HT1080 (cell line): ENCODE results near the gene ENPP3. TPM values are rescaled to one million over a fixed set of nuclear protein-coding genes. Genes with fewer than 3 reads are reported as not detected.
A peak's percentile ranks its signal among the peaks of the same experiment; 100 is the strongest.

ENCODE experiments used
- DNase-seq: peaks from one replicate; pipeline ENCODE4 v3.0.0-alpha.2; 2015; ENCODE audit warnings: low read depth
- total RNA-seq: library from RNA; depleted of rRNA; stranded (reverse); fragments of >200 nt; shearing (Covaris generic); gene quantifications from 2 replicates; pipeline ENCODE4 v1.2.3, GENCODE V29; 2014

The ENPP3 gene
- total RNA-seq, 1 experiment from 2014 or later, result 0.05 TPM

DNA sequence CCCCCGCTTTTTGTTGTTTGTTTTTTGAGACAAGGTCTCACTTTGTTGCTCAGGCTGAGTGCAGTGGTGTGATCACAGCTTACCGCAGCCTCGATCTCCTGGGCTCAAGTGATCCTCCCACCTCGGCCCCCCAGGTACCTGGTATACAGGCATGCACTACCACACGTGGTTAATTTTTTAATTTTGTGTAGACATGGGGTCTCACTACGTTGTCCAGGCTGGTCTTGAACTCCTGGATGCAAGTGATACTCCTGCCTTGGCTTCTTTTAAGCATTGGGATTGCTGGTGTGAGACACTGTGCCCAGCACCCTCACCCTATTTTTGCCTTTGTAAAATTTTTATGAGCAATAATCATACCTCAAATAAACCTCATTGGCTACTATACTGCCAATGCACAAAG lies 5.5 kb downstream of the ENPP3 start:
- no peak for DNase-seq

DNA sequence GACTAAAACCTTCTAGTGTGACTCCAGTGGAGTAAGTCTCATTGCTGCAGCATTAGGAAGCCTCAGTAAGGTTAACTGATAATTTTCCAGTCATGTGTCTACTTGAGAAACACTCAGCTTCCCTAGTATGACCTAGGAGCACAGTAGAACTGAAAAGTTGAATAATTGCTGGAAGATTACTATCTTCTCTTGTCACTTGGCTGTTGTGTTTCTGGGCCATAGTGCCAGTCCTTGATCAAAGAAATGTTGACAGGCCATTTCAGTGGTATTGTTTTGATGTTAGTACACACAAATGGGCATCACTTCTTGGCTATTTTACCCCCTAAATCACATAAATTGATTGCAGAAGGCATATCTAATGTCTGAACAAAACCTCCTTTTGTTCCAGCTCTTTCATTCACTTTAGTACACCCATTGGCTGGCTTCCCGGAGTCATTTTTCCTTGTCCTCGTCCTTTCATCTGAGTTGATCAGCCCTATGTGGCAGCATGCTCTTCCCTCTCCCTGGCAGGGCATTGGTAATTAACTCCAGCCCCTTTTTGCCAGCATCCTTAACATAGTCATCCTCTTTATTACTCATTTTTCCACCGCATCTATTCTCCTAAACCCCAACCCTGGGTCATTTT lies 6.0 kb downstream of the ENPP3 start:
- DNase-seq, result peak; percentile 14

DNA sequence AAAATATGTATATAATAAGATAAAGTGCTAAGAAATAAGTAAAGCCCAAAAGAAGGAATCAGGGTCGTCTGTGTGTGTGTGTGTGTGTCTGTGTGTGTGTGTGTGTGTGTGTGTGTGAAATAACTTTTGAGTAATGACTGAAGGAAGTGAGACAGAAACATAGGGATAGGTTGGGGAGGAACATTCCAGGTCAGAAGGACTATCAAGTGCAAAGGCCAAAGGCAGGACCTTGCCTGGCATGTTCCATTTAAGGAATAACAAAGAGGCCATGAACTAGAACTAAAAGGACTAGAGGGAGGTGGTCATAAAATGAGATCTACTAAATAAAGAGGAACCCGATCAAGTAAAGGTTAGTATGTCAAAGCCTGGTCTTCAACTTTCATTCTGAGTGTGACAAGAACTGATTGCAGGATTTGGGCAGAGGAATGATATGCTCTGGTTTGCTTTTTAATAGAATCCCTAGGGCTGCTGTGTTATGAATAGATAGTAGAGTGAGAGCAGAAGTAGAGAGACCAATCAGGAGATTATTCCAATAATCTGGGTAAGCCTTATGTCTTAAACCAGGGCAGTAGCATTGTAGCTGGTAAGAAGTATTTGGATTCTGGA lies 6.9 kb downstream of the ENPP3 start:
- DNase-seq, result no peak

DNA sequence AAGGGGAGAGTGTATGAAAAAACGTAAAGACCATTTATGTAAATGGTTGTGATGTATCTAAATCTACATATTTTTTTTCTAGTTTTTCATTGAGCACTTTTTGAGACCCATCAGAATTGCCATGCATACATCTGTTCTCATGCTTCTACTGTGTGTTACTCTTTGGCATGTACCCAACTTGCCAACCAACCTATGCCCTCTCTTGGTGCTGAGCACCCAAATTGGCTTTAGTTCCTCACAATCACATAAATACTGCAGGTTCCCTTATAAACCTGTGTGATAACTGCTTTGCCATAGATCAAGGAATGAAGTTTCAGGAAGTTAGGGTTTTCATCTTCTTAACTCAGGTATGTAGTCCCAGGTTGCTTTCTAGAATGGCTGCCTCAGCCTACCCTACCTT lies 7.8 kb downstream of the ENPP3 start:
- no peak for DNase-seq

DNA sequence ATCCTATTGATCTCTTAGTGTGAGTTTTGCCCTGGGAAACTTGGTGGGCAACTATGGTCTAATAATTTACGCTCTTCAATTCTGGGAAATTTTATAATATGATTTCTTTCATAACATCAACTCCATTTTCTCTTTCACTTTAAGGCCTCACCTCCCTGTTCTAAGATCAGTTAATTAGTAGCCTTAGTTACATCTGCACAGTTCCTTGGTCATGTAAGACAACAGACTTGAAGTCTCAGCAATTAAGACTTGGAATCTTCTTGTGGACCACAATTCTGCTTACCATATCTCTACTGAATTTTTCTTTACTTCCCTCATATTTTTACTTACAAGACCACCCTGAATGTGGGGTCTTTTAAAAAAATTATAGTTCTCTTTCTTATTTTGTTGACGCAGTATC lies 8.7 kb downstream of the ENPP3 start:
- no peak for DNase-seq

DNA sequence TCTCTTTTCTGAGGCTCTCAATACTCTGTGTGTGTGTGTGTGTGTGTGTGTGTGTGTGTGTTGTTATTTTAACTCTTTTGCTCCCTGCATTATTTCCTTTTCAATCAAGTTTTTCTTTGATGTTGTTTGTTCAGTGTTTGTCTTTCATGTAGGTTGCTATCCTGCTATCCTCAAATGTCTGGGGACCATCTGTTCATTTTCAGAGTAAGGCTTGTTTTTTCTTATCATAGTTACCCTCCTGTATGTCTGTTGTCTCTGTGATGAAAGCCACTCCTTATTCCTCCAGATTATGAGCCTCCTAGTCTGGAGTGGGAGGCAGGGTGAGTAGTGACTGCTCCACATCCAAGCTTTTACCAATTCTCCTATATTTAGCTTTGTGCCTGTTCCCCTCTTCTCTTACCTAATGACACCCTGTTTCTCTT lies 9.2 kb downstream of the ENPP3 start:
- no peak for DNase-seq

DNA sequence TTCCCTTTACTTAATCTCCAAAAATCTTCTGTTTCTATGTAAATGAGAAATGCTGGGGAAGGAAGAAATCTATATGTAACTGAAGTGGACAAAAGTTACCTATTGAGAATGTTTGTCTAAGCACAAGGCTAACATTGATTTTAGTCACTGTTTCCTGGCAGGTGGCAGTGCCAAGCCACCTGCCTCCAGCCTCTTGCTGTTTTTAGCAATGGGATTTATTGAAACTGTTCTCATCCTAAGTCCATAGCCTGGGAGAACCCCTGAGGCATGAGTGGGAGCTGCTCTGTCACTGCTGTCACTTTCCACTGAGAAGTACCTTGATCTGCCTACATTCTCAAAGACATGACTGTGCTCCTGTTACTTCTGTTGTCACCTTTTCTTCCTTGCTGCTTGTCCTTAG lies 14.7 kb downstream of the ENPP3 start:
- no peak for DNase-seq

DNA sequence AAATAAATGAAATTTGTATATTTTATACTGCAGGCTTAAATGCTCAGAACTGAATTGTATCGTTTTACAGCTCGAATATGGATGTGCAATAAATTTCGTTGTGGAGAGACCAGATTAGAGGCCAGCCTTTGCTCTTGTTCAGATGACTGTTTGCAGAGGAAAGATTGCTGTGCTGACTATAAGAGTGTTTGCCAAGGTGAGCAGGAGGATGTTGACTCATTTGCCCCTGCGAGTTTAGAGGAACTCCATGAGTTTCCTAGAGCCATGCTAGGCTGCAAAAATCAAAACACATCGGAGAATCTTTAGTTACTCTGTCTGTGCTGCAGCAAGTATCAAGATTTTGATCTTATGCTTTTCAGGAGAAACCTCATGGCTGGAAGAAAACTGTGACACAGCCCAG lies 15.4 kb downstream of the ENPP3 start:
- peak; percentile 78 for DNase-seq

DNA sequence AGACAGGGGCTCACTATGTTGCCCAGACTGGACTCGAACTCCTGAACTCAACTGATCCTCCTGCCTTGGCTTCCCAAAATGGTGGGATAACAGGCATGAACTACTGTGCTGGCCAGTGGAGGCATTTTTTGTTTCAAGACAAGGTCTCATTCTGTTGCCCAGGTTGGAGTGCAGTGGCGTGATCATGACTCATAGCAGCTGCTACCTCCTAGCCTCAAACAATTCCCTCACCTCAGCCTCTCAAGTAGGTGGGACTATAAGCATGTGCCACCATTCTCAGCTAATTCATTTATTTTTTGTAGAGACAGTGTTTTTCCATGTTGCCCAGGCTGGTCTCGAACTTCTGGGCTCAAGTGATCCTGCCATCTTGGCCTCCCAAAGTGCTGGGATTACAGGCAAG lies 17.2 kb downstream of the ENPP3 start:
- DNase-seq, result peak; percentile 74

DNA sequence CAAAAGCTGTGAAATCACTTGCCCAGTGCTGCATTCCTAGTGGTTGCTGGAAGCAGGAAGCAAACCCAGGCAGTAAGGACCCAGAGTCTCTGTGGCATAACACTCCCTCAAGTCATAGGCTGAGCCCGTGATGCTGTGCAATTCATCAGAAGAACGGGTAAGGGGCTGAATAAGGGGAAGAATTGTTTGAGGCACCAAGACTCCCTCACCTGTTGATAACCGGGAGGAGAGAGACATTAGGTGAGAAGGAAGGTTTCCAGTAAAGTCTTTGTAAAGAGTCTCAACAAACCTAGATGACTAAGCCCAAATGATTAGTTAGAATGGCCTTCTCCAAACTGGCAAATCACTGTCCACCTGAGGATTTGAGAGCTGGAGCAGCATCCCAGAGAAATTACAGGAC lies 18.3 kb downstream of the ENPP3 start:
- DNase-seq, result no peak

DNA sequence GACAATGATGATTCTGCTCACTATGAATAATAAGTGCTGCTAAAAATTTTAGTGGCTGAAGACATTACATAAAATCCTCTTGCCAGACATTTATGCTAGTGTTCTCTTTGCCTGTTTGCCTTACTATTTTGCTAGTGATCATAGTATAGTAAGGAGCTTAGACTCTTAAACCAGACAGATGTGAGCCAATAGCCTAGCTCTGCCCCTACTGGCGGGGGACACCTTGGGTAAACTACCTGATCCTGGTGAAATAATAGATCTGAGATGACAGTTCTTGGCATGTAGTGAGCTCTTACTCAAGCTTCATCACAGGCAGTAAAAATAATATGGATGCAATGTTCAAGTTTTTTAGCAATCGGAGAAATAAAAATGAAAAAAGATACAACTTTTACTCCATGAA lies 18.8 kb downstream of the ENPP3 start:
- DNase-seq, result no peak

DNA sequence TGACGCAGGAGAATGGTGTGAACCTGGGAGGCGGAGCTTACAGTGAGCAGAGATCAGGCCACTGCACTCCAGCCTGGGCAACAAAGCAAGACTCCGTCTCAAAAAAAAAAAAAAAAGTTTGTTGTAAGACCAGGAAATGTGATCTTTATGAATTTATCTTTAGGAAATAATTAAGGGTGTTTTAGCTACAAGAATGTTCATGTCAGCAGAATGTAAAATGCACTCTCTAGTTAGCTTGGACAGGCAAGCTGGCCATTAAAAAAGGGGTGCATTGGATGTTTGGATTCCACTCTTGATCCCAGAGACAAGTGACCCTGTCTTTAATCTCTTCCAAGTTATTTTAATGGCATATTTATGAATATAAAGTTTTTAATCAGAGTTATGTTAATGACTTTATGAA lies 19.6 kb downstream of the ENPP3 start:
- DNase-seq, result no peak

DNA sequence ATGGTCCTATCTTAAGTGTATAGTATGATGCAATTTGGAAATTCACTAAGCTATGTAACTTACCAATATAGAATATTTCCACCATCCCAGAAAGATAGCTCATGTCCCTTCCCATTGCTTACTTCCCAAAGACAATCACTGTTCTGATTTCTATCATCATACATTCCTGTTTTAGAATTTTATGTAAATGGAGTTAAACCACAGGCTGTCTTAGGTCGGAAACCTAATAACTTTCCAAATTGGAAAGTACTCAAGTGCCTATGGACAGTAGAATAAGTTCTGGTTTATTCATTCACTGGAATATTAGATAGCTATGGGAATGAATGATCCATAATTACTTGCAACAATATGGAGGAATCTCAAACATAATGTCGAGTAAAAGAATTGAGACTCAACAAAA lies 20.1 kb downstream of the ENPP3 start:
- DNase-seq, result no peak

DNA sequence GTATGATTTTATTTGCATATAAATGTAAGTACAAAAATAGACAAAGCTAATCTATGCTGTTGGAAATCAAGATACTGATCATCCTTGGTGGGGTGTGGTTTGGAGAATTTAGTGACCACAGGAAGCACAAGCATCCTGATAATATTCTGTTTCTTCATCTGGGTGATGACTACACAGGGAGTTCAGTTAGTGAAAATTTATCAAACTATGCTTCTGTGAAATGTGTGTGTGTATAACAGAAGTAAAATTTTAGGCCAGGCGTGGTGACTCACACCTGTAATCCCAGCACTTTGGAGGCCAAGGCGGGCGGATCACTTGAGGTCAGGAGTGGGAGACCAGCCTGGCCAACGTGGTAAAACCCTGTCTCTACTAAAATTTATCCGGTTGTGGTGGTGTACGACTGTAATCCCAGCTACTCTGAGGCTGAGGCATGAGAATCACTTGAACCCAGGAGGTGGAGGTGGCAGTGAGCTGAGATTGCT lies 20.6 kb downstream of the ENPP3 start:
- peak; percentile 92 for DNase-seq

DNA sequence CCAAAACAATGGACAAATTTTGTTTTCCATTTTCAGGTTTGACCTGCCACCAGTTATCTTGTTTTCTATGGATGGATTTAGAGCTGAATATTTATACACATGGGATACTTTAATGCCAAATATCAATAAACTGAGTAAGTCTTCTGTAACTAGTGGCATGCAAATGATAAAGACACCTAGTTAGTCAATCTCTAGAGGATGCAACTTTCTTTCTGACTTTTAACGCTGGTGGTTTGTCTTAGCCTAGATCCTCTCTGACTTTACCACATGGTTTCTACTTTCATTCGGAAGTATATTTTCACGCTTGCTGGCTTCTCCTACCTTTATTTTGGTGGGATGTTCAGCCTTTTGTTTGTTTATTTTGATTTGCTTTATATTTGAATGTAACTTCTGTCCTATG lies 21.2 kb downstream of the ENPP3 start:
- DNase-seq, result no peak

DNA sequence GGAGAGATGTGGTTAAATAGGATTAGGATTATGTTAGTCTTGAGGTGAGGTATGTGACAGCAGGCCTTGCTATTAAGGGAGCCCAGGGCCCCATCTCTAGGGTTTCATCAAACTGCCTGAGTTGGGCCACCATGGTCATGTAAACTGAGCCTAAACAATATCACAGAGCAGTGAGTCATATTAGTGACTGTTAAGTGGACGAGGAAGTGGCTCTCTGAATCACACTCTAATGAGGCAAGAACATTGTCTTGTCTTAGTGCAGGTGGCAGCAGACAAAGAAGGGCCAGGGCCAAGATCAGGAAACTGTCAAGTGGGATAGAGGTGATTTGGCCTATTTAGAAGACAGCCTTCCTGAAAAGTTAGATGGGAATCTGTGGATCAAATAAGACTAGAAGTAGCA lies 23.1 kb downstream of the ENPP3 start:
- DNase-seq, result peak; percentile 88

DNA sequence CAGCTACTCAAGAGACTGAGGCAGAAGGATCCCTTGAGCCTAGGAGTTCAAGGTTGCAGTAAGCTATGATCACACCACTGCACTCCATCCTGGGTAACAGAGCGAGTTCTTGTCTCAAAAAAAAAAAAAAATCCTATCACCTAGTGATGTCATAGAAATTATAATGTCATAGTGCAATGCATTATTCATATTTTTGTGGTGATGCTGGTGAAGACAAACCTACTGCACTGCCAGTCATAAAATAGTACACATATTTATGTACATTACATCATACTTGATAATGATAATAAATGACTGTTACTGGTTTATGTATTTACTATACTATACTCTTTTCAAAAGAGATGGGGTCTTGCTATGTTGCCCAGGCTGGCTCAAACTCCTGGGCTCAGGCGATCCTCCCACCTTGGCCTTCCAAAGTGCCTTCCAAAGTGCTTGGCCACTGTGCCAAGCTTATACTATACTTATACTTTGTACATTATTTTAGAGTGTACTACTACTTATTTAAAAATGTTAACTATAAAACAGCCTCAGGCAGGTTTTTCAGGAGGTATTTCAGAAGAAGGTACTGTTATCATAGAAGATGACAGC lies 26.6 kb downstream of the ENPP3 start:
- no peak for DNase-seq

DNA sequence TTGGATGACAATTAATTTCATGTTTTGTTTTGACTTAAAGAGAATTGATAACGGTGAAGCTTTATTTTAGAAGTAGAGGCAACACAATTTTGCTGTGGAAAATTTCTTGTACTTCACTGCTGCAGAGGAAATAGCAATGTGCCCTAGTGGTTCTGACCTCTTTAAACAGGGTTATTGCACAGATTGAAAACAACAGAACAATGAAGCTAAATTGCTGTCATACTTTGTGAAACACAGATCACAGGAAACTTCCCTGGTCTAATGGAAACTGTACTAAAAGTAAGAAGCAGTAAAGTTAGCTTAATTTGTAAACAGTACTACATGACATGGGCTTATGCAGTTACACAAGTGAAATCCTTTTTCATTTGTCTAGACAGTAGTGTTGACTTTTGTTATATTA lies 32.8 kb downstream of the ENPP3 start:
- no peak for DNase-seq

DNA sequence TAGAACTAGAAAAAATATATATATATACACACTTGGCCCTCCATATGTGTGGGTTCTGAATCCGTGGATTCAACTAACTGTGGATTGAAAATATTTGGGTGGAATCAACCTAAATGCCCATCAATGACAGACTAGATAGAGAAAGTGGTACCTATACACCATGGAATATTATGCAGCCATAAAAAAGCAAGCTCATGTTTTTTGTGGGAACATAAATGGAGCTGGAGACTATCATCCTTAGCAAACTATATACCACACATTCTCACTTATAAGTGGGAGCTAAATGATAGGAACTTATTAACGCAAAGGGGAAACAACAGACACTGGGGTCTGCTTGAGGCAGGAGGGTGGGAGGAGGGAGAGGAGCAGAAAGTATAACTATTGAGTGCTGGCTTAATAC lies 36.1 kb downstream of the ENPP3 start:
- no peak for DNase-seq

DNA sequence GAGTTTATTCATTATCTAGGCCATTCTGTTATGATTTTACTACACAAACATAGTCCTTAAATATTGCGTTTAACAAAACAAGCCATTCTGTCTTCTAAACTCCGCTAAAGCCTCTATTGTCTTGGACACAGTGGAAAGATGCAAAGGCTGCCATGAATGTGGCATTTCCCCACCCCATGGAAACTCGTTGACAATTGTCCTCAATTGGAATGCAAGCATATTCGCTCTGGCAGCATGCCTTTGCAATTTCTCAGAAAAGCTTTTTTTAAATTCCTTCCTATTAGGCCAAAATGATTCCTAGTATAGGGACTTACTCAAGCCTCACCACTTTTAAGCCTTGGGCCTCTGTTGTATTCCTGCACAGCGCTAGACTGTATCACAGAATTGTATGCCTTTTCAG lies 41.3 kb downstream of the ENPP3 start:
- DNase-seq, result no peak

DNA sequence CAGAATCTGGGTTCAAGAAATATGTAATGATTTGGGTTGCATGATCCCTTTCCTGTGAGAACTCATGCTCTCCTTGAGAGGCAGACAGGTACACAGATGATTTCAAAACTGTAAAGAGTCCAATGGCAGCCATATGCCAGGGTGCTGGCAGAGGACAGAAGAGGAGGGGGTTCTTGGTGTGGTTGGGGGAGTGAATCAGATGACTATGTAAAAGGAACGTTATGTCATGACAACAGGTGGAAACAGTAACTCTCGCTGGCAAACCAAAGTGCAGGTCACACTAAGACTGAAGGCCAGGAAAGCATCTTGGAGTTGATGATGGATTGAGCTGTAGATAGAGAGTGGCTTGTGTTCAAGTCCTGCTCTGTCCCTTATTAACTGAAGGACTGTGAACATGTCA lies 43.8 kb downstream of the ENPP3 start:
- DNase-seq, result no peak

DNA sequence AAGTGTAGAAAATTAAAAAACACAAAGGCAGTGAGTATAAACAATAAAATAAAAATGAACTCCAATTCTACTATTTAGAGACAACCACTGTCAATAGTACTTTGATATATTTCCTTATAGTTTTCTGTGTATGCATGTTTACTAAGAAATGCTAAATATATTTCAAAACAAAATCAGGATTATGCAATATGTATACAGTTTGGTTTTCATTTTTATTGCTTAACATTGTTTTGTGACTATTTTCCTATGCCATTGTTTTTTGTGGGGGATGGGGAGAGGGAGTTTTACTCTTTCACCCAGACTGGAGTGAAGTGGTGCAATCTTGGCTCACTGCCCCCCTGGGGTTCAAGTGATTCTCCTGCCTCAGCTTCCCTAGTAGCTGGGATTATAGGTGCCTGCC lies 44.5 kb downstream of the ENPP3 start:
- DNase-seq, result no peak

DNA sequence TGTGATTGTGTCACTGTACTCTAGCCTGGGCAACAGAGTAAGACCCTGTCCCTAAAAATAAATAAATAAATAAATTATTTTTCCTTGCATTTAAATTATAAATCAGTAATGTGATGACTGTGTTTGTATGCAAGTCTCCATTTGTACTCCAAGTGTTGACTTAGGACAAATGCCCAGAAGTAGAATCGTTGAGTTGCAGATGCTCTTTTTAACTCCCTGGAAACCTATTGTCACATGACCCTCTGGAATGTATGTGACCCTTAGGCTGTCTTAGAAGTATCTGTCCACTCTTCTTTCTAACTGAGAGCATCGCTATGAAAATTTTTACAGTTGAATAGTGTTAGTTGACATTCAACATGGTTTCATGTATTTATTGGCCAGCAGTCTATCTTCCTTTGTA lies 45.3 kb downstream of the ENPP3 start:
- DNase-seq, result no peak
